ENCODE measurements around the gene TLCD5.

Gene TLCD5

GRCh38 chr11:120381401-120381800 lies 56.3 kb downstream of the TLCD5 start:
- peaks cover 19% of the 10 kb centered on the region; the same call in 1 of the 2 replicates for H3K9me3 ChIP-seq (ENCODE audit: control insufficient read depth, insufficient read depth, low read length)
- no peaks in the 10 kb centered on the region for H3K36me3 ChIP-seq (ENCODE audit: control insufficient read depth, insufficient read depth, low read length)
- no peaks in the 10 kb centered on the region for H3K27me3 ChIP-seq (ENCODE audit: control insufficient read depth, insufficient read depth, low read length)
- no peak overlapping the region for H3K9ac ChIP-seq (ENCODE audit: low read depth, low read length)
- H3K4me3 ChIP-seq (ENCODE audit: low read depth, low read length), result no peak overlapping the region
- H3K27ac ChIP-seq (ENCODE audit: low read depth, low read length), result no peak overlapping the region
- H3K4me1 ChIP-seq (ENCODE audit: control insufficient read depth, insufficient read depth, low read length), result peaks cover 22% of the 10 kb centered on the region

Measured in HUES48 (cell line).